Thyroid gland (tissue), 4 donors: ENCODE measurements around the gene WNT4.

Experiments used
- CTCF ChIP-seq, 6 experiments: fragments of 200-600 bp in 3 of 6; fragments of 450-650 bp in 3 of 6; sonication (generic) in 3 of 6; IDR thresholded peaks; one replicate each; pipeline ENCODE4 v1.5.1; 2016 to 2019; ENCODE audit warnings: antibody characterized with exemption in 6 of 6, mild to moderate bottlenecking in 2 of 6, inconsistent platforms in 1 of 6, moderate library complexity in 1 of 6
- POLR2A ChIP-seq, 2 donors: fragments of 450-650 bp; IDR thresholded peaks; one replicate each; pipeline ENCODE4 v1.6.1; 2017; ENCODE audit warnings: antibody characterized with exemption in 2 of 2, mild to moderate bottlenecking in 2 of 2, moderate library complexity in 1 of 2

GRCh38 chr1:22184892-22185612, 42.2 kb upstream of the WNT4 start:
- TF ChIP-seq CTCF (IDR thresholded peaks at IDR 0.05) (no peak), POLR2A (IDR thresholded peaks at IDR 0.05) (no peak)
